HG02678 (cell line): ENCODE measurements around the gene ERICH6.

ENCODE experiments used
- ATAC-seq: cut with Tn5 transposase; IDR thresholded peaks from one replicate; pipeline ENCODE4 v1.9.1; 2021; ENCODE audit warnings: mild to moderate bottlenecking, moderate library complexity; ENCODE audit not compliant: unreplicated experiment

ERICH6 gene

GRCh38 chr3:150703756-150704344 lies at the start of gene ERICH6:
Gene ERICH6 (minus strand): TSS chr3:150703920. CDS start chr3:150703898, 22 bp downstream.
- ATAC-seq: peak; percentile 99

- no peak for ATAC-seq
These were observed 48.1 kb upstream of the ERICH6 start for GRCh38 chr3:150751781-150752263.

- no peak for ATAC-seq
These were observed 45.5 kb upstream of the ERICH6 start for GRCh38 chr3:150749255-150749654.

- no peak for ATAC-seq
These were observed 44.9 kb upstream of the ERICH6 start for GRCh38 chr3:150748684-150749047.

GRCh38 chr3:150747886-150748683 lies 44.4 kb upstream of the ERICH6 start:
- no peak for ATAC-seq

GRCh38 chr3:150746791-150747590 lies 43.3 kb upstream of the ERICH6 start:
- no peak for ATAC-seq

GRCh38 chr3:150745832-150746231 lies 42.1 kb upstream of the ERICH6 start:
- ATAC-seq: no peak

- no peak for ATAC-seq
These were observed 41.1 kb upstream of the ERICH6 start for GRCh38 chr3:150744919-150745211.

- ATAC-seq: no peak
These were observed 40.6 kb upstream of the ERICH6 start for GRCh38 chr3:150744041-150744918.

- ATAC-seq: no peak
These were observed 39.8 kb upstream of the ERICH6 start for GRCh38 chr3:150743508-150743907.

GRCh38 chr3:150742679-150743078 lies 39.0 kb upstream of the ERICH6 start:
- no peak for ATAC-seq

- no peak for ATAC-seq
These were observed 38.4 kb upstream of the ERICH6 start for GRCh38 chr3:150742141-150742523.

GRCh38 chr3:150741497-150742140 lies 37.9 kb upstream of the ERICH6 start:
- no peak for ATAC-seq

- no peak for ATAC-seq
These were observed 37.2 kb upstream of the ERICH6 start for GRCh38 chr3:150740733-150741496.

- ATAC-seq: no peak
These were observed 36.3 kb upstream of the ERICH6 start for GRCh38 chr3:150739877-150740645.

GRCh38 chr3:150739200-150739863 lies 35.6 kb upstream of the ERICH6 start:
- ATAC-seq: no peak

GRCh38 chr3:150738688-150739087 lies 35.0 kb upstream of the ERICH6 start:
- no peak for ATAC-seq
